ENCODE results near the gene KCND2.

DNA sequence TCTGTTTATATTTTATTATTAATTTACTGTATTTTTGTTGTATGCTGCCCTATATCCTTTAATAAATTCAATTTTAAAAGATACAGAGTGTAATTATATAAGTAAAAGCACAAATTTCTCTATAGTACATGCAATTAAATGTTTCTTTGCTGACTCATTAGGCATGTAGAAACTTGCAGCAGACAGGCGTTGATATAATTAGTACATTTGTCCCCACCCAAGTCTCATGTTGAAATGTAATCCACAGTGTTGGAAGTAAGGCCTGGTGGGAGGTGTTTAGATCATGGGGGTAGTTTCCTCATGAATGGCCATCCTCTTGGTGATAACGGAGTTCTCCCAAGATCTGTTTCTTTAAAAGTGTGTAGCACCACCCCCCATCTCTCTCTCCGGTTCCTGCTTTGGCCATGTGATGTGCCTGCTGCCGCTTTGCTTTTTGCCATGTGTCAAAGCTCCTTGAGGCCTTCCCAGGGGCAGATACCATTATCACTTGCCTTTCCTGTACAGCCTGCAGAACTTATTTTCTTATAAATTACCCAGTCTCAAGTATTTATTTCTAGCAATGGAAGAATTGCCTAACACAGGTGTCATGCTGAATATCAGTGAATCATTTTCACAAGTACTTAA lies 521.2 kb downstream of the KCND2 start:
- no peak for TF ChIP-seq TAF1 (IDR thresholded peaks at IDR 0.05; ENCODE audit: borderline replicate concordance, low read depth, low read length)
- TF ChIP-seq, protein P1, sequence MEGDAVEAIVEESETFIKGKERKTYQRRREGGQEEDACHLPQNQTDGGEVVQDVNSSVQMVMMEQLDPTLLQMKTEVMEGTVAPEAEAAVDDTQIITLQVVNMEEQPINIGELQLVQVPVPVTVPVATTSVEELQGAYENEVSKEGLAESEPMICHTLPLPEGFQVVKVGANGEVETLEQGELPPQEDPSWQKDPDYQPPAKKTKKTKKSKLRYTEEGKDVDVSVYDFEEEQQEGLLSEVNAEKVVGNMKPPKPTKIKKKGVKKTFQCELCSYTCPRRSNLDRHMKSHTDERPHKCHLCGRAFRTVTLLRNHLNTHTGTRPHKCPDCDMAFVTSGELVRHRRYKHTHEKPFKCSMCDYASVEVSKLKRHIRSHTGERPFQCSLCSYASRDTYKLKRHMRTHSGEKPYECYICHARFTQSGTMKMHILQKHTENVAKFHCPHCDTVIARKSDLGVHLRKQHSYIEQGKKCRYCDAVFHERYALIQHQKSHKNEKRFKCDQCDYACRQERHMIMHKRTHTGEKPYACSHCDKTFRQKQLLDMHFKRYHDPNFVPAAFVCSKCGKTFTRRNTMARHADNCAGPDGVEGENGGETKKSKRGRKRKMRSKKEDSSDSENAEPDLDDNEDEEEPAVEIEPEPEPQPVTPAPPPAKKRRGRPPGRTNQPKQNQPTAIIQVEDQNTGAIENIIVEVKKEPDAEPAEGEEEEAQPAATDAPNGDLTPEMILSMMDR (IDR thresholded peaks at IDR 0.05), result no peak
- TF ChIP-seq MXI1 (IDR thresholded peaks at IDR 0.05; ENCODE audit: low read depth, low read length), result no peak
- no peak for TF ChIP-seq MEF2A (IDR thresholded peaks at IDR 0.05; ENCODE audit: borderline replicate concordance, low read depth)
- no peak for TF ChIP-seq NRF1 (IDR thresholded peaks at IDR 0.05; ENCODE audit: low read depth, low read length)
- TF ChIP-seq, protein P2, sequence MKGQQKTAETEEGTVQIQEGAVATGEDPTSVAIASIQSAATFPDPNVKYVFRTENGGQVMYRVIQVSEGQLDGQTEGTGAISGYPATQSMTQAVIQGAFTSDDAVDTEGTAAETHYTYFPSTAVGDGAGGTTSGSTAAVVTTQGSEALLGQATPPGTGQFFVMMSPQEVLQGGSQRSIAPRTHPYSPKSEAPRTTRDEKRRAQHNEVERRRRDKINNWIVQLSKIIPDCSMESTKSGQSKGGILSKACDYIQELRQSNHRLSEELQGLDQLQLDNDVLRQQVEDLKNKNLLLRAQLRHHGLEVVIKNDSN (IDR thresholded peaks at IDR 0.05; ENCODE audit: borderline replicate concordance, low read depth), result no peak
- no peak for TF ChIP-seq POLR2AphosphoS5 (IDR thresholded peaks at IDR 0.05; ENCODE audit: low read depth, low read length)
- TF ChIP-seq FOXJ3 (CRISPR knock-in tag; IDR thresholded peaks at IDR 0.05), result no peak
- TF ChIP-seq EP300 (IDR thresholded peaks at IDR 0.05; ENCODE audit: borderline replicate concordance in 1 of 2, low read depth in 1 of 2, low read length in 1 of 2), result no peak
- no peak for TF ChIP-seq RCOR1 (IDR thresholded peaks at IDR 0.05; ENCODE audit: low read length)
- TF ChIP-seq, protein P3, sequence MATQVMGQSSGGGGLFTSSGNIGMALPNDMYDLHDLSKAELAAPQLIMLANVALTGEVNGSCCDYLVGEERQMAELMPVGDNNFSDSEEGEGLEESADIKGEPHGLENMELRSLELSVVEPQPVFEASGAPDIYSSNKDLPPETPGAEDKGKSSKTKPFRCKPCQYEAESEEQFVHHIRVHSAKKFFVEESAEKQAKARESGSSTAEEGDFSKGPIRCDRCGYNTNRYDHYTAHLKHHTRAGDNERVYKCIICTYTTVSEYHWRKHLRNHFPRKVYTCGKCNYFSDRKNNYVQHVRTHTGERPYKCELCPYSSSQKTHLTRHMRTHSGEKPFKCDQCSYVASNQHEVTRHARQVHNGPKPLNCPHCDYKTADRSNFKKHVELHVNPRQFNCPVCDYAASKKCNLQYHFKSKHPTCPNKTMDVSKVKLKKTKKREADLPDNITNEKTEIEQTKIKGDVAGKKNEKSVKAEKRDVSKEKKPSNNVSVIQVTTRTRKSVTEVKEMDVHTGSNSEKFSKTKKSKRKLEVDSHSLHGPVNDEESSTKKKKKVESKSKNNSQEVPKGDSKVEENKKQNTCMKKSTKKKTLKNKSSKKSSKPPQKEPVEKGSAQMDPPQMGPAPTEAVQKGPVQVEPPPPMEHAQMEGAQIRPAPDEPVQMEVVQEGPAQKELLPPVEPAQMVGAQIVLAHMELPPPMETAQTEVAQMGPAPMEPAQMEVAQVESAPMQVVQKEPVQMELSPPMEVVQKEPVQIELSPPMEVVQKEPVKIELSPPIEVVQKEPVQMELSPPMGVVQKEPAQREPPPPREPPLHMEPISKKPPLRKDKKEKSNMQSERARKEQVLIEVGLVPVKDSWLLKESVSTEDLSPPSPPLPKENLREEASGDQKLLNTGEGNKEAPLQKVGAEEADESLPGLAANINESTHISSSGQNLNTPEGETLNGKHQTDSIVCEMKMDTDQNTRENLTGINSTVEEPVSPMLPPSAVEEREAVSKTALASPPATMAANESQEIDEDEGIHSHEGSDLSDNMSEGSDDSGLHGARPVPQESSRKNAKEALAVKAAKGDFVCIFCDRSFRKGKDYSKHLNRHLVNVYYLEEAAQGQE (IDR thresholded peaks at IDR 0.05; ENCODE audit: low read depth, low read length), result no peak
- TF ChIP-seq RAD21 (IDR thresholded peaks at IDR 0.05; ENCODE audit: low read length), result no peak
- no peak for TF ChIP-seq TEAD4 (IDR thresholded peaks at IDR 0.05; ENCODE audit: borderline replicate concordance, insufficient read depth)
- TF ChIP-seq ELF1 (IDR thresholded peaks at IDR 0.05), result no peak
